Thoracic aorta (tissue), 2 donors: ENCODE measurements around the gene RBMS3. TPM values are rescaled to one million over a fixed set of nuclear protein-coding genes. Genes with fewer than 3 reads are reported as not detected.
A peak's percentile ranks its signal among the peaks of the same experiment; 100 is the strongest.

Source experiments
- ATAC-seq: fragments of 150-250 bp; one replicate; pipeline ENCODE4 v1.8.0; 2017; ENCODE audit warnings: low read depth; ENCODE audit not compliant: insufficient number of reproducible peaks, low FRiP score
- DNase-seq: peaks from one replicate; pipeline ENCODE4 v3.0.0-alpha.2; 2020; ENCODE audit warnings: low spot score
- H3K27ac ChIP-seq, 2 donors: fragments of 200-600 bp; sonication (generic); 1 replicate in 1 of 2; 2 replicates in 1 of 2; pipeline ENCODE4 v1.5.1; 2016; ENCODE audit warnings: mild to moderate bottlenecking in 2 of 2, moderate library complexity in 2 of 2
- H3K27me3 ChIP-seq: fragments of 200-600 bp; sonication (generic); replicated peaks from 2 replicates; pipeline ENCODE4 v1.6.0; 2016; ENCODE audit warnings: mild to moderate bottlenecking; ENCODE audit not compliant: insufficient read depth
- H3K36me3 ChIP-seq: fragments of 200-600 bp; sonication (generic); one replicate; pipeline ENCODE4 v1.5.1; 2016
- H3K4me1 ChIP-seq, 2 donors: fragments of 200-600 bp; sonication (generic); 1 replicate in 1 of 2; 2 replicates in 1 of 2; pipeline versions ENCODE4 v1.5.1 to v1.6.0; 2016; ENCODE audit warnings: low read depth in 2 of 2, mild to moderate bottlenecking in 1 of 2; ENCODE audit not compliant: control insufficient read depth in 1 of 2
- H3K4me3 ChIP-seq: fragments of 200-600 bp; sonication (generic); 2 replicates; pipeline ENCODE4 v1.5.1; 2016; ENCODE audit warnings: mild to moderate bottlenecking
- H3K9me3 ChIP-seq: fragments of 200-600 bp; sonication (generic); 2 replicates; pipeline ENCODE4 v1.5.1; 2016
- CTCF ChIP-seq: fragments of 200-600 bp; sonication (generic); IDR thresholded peaks from one replicate; pipeline ENCODE4 v1.5.1; 2019; ENCODE audit warnings: antibody characterized with exemption
- total RNA-seq, 2 donors: library from RNA; depleted of rRNA; stranded (reverse); fragments of >200 nt; gene quantifications; one replicate each; pipeline versions ENCODE4 v1.1.0 to v1.2.3, GENCODE V29; 2016

Gene RBMS3
- total RNA-seq, 2 donors from 2014 or later = 149 to 186 TPM

- Histone ChIP-seq H3K27ac (peak overlapping the region; percentile 78 to 80), H3K27me3 (no peaks in the 10 kb centered on the region), H3K9me3 (no peaks in the 10 kb centered on the region), H3K4me3 (peak overlapping the region; percentile 53), H3K4me1 (peaks cover 25 to 53% of the 10 kb centered on the region in 2 donors), H3K36me3 (no peaks in the 10 kb centered on the region)
- ATAC-seq (no peak), DNase-seq (no peak)
- TF ChIP-seq CTCF = no peak
Observed at GRCh38 chr3:29758434-29759322, 477.8 kb downstream of the RBMS3 start.

DNA sequence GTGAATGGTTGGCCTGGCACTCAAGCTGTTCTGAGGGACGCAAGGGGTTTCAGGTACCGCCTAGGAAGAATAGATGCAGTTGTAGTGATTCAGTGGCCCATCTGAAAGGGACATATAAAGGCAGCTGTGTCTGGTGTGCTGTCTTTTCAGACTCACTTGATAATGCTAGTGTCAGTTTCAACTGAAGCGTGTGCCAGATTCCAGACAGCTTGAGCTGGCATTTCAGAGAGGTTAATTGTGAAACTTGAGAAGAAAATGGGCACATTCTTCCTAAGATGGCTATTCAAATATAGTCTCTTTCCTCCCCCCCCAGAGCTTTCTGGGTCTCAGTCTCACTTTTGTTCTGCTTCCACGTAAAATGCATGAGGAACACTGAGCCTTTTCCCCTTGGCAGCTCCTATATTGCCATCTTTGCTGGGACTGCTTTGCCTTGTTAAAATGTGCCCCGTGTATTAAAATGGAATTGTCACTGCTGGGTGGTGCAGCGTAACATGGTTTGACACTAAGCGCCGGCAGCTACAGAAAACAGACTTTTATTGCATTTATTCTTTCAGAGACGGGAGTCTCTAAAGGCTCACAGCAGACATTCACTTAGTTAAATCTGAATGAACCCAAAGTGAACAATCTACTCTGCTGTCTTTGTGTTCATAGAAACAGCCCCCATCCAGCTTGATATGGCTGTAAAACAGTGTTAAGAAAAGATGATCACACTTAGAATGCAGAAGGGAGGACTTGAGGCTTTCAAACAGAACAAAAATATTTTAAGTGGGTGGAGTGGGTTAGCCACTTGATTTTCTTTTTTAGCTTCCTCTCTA lies 478.7 kb downstream of the RBMS3 start:
- Histone ChIP-seq H3K27ac (peak overlapping the region; percentile 78 to 80), H3K27me3 (no peaks in the 10 kb centered on the region), H3K4me1 (peaks cover 29 to 58% of the 10 kb centered on the region in 2 donors), H3K36me3 (no peaks in the 10 kb centered on the region), H3K4me3 (peak overlapping the region; percentile 53), H3K9me3 (no peaks in the 10 kb centered on the region)
- TF ChIP-seq CTCF = no peak
- no peak for ATAC-seq
- DNase-seq = no peak

GRCh38 chr3:29760226-29760685 lies 479.4 kb downstream of the RBMS3 start:
- no peak for ATAC-seq
- H3K36me3 ChIP-seq = no peaks in the 10 kb centered on the region
- H3K4me1 ChIP-seq = peaks cover 29 to 64% of the 10 kb centered on the region in 2 donors
- no peaks in the 10 kb centered on the region for H3K27me3 ChIP-seq
- peak overlapping the region; percentile 78 to 80 for H3K27ac ChIP-seq
- TF ChIP-seq CTCF = no peak
- DNase-seq = no peak
- H3K4me3 ChIP-seq = peak overlapping the region; percentile 53
- H3K9me3 ChIP-seq = no peaks in the 10 kb centered on the region

GRCh38 chr3:29761517-29761916 lies 480.6 kb downstream of the RBMS3 start:
- Histone ChIP-seq H3K4me1 (peaks cover 29 to 62% of the 10 kb centered on the region in 2 donors), H3K27me3 (no peaks in the 10 kb centered on the region), H3K27ac (peak overlapping the region; percentile 3 to 24), H3K4me3 (no peak overlapping the region), H3K36me3 (no peaks in the 10 kb centered on the region), H3K9me3 (no peaks in the 10 kb centered on the region)
- no peak for DNase-seq
- ATAC-seq = no peak
- no peak for TF ChIP-seq CTCF

GRCh38 chr3:29763115-29763514 lies 482.2 kb downstream of the RBMS3 start:
- Histone ChIP-seq H3K27me3 (no peaks in the 10 kb centered on the region), H3K9me3 (no peaks in the 10 kb centered on the region)

More at GRCh38 chr3:29763115-29763514, 482.2 kb downstream of the RBMS3 start:
- no peak for TF ChIP-seq CTCF
- no peaks in the 10 kb centered on the region for H3K36me3 ChIP-seq
- DNase-seq (no peak), ATAC-seq (no peak)
- peaks cover 20 to 46% of the 10 kb centered on the region in 2 donors for H3K4me1 ChIP-seq
- H3K4me3 ChIP-seq = no peak overlapping the region
- H3K27ac ChIP-seq = no peak overlapping the region
